Stimulated activated CD4-positive, alpha-beta T cell treated with anti-CD3 and anti-CD28 coated beads, Interleukin-12 subunit alpha, Interleukin-12 subunit beta, amount 100 ng/mL, for 24 hours (primary cell): ENCODE results near the gene WRNIP1.

Source experiments
- DNase-seq, 2 experiments: peaks; one replicate each; pipeline ENCODE4 v3.0.0-alpha.2; 2020; ENCODE audit warnings: low read depth in 2 of 2

The WRNIP1 gene

DNA sequence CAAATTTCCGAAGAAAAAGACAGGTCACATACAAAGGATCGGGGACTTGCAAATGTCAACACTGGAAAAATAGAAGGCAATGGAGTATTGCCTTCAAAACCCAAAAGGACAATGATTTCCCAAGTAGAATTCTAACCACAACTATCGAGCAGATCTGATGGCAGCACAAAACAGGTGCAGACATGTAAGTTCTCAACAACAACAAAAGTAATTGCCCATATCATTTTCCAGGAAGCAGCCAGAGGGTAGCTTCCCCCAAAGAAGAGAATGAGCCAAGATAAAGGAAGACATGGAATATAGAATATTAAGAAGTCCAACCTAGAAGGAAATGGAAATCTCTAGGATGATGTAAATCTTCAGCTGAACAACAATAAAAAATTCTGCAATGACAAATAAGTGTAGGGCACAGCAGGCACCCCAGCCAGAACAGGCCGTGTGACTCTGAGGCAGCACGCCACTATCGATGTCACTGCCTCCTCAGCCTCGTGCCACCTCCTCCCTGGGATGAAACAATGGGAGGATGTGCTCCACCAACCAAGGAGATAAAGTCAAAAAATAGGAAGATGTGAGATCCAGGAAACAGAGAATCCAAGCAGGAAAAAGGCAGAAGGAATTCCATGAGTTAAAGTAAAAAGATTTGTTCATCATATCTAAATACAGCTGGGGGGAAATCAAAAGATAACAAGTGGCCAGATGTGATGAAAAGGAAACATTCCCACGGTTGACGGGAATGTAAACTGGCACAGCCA, 42.3 kb downstream of the WRNIP1 start:
- DNase-seq = no peak

DNA sequence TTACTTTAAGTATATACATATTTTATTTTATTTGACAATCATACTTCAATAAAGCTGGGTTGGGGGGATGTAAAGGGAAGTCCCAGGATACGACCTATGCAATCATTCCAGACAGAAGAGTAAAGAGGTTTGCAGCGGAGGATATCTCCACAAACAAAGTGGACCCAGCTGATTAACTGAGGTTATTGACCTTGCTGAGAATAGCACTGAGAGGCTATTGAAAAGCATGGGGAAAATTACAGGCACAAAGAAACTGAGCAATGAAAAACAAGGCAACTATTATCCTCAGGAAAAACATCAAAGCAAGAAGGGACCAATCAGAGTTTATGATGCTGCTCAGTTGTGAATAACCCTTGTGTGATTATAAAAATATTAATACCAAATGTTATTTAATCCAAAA, 43.8 kb downstream of the WRNIP1 start:
- DNase-seq = no peak

DNA sequence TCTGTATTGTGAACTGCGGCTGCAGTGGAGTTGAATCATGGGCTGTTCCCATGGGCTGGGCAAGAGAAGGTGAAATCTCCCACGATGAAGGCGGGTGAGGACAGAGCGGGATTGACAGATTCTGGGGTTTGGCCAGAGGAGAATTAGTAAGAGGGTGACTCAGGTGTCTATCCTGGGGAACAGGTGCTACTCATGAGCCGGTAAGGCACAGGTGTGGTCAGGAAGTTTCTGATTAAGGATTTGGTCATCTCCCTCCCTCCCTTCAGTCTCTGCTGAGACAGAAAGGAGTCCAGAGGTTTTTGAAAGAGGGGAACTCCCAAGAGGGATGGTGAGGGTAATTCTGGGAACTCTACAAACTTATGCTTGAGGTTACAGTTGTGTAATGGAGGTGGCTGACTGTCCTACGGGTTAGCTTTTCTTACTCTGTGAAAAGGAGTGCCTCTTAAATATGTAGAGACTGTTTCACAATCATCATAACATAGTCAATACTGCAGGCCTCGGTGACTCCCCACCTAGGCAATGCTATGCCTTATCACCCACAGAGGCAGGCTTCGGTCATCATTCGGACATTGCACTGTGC, 45.0 kb downstream of the WRNIP1 start:
- DNase-seq = no peak

DNA sequence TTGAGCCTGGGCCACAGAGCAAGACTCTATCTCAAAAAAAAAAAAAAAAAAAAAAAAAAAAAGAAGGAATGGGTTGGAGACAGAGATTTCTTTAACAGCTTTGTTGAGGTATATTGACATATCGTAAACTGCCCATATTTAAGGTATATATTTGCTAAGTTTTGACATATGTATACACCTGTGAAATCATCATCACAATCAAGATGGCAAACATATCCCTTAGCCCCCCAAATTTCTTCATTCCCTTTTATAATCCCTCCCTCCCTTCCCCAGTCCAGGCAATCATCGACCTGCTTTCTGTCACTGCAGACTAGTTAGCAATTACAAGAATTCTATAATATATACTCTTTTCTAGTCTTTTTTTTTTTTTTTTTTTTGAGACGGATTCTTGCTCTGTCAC, 47.5 kb downstream of the WRNIP1 start:
- no peak for DNase-seq

DNA sequence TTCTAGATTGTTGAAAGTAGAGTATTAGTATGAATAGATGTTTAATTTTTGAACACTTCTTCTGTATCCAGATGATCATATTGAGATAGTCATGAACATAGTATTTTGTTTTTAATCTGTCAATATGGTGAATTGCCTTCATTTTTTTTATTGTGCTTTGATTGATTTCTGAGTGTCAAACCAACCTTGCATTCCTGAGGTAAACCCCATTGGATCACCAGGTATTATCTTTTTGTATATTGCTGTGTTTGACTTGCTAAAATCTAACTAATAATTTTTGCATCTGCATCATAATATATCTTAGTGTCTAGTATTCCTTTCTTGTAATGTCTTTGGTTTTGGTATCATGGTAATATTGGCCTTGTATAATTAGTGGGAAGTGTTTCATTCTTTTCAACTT, 51.0 kb downstream of the WRNIP1 start:
- DNase-seq = no peak

DNA sequence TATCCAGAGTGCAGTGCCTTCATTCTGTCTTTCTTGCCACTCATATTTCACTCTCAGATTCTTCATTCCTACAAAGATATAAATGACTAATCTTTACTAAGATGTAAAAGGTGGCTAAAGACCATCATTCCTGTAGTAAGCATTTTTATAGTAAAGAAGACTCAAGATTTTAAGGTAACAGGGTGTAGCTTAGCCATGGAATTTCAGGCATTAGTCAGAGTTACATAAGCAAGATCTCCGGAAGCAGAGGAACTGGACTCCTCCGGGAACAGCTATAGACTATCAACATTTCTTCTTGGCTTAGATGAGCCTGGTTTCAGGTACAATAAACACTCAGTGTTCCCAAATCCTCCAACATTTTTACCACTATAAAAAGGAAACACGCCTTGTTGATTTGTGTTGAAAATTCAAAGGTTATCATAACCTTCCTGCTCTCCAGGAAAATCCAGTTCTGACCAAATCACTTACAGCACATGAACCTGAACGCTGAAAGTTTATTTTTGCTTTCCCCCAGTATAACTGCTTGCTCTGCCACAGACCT, 52.8 kb downstream of the WRNIP1 start:
- no peak for DNase-seq

DNA sequence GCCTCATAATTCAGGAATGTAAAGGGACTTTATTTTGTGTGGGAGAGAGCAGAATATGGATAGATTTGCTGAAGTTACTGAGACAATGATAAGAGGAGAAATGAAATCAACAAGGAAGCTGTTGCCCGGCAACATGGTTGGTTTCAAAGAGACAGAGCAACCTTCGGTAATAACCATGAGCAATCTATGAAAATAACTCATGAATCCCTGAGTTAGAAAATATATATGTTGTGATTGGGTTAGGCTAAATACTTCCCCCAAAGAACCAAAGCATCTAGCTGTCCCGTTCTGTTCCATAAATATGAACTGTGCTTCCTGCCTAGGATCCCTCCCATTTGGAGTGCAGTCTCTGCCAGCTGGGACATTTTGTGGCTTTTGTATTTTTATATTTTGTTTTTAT, 53.4 kb downstream of the WRNIP1 start:
- no peak for DNase-seq

DNA sequence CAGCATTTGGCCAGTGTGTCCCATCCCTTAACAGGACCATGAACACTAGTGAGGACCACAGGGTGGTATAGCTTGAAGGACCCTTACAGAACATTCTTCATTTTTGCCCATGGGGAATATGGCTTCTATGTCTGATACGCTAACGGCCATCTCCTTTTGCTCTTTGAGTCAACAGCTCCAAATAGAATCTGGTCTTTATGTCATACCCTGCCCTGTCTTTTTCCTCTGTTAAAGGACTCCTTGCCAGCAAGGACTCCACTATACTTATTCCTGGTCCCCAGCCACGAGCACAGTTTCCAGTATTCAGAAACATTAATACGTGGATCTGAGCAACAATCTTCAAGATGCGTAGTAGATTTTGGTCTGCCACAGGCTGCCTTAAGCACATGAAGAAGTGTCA, 53.9 kb downstream of the WRNIP1 start:
- no peak for DNase-seq

DNA sequence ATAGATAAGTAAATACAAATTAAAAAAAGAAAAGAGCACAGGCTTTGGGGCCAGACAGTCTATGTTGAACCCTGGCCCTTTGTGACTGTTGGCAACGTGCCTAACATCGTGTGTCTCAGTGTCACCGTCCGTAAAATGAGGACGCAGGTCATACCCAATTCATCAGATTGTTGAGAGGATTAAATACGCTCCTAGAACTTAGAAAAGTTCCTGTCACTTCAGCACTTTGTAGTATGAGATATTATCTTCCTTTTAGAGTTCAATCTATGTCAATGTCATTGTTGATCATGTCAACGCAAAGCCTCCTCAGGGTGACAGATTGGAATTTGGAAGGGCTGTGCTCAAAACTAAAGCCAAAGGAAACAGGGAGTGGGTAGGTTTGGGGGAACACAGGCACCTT, 54.8 kb downstream of the WRNIP1 start:
- no peak for DNase-seq

DNA sequence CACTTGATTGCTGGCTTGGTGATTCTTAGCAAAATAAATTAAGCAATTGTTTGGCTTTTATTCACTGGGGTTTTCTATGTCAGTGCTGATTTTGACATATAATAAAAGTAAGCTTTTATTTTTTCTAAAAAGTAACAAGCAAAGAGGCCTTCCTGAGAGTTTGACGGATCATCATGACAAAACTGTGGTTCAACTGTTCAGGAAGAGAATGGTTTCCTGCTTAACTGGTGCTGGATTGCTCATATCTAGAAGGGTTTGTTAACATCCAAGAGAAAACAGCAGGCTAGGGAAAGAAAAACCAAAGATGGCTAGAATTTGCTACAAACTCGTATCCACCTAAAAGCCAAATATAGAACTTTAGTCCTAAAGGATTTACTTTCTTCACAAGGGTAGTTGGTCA, 55.2 kb downstream of the WRNIP1 start:
- no peak for DNase-seq

DNA sequence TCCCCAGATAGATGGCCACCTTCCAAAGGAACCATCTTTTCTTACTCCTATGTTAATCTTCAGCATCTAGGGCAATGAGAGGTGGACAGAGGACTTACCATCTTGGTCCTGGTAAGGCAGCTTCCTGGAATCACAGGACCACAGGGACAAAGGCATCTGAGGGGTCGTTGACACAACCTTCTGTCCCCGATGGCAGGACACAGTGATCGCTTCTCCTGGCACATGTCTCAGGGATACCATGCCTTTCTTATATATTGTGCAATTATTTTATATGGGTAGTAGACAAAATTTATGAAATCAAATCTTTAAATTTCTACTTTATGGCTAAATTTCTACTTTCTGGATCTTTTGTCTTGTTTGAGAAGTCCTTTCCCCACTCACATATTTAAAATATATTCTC, 56.4 kb downstream of the WRNIP1 start:
- DNase-seq = no peak

DNA sequence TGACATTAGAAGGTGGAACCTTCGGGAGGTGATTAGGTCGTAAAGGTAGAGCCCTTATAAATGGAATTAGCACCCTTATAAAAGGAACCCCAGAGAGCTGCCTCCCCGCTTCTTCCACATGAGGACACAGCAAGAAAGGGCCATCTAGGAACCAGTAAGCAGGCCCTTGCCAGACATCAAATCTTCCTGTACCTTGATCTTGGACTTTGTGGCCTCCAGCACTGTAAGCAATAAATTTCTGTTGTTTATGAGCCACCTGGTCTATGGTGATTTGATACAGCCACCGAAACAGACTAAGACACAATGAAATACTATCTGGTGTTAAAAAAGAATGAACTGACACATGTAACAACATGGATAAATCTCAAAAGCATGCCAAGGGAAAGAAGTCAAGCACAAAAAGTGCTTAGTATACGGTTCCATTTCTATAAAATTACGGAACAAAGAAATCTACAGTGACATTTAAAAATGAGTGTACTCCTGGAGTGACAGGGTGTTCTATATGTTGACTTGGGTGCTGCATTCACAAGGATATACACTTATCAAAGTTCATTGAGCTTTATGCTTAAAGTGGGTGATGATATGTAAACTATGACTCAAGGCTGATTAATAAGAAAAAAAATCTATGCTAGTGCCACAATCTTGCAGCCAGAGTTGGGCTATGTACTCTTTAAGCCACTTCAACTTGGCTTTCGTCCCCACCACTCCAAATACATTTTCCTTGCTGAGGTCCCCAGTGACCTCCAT, 58.1 kb downstream of the WRNIP1 start:
- DNase-seq = no peak

DNA sequence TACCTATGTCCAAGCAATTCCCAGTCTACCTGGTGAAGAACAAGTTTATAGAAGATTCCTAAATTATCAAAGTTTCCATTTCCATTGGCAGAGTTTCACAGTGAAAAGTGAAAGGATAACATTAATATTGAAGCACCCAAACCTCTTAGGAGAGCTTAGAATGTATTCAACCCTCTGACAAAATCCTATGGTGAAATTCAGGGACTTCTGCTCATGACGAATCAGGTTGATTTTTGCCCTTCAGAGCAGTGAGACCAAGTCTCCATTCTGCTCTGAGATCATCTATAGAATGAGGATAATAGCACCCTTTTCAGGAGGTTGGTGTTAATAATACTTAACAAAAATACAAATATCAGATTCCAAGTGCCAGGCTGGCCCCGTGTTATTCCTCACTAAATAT, 60.9 kb downstream of the WRNIP1 start:
- no peak for DNase-seq

DNA sequence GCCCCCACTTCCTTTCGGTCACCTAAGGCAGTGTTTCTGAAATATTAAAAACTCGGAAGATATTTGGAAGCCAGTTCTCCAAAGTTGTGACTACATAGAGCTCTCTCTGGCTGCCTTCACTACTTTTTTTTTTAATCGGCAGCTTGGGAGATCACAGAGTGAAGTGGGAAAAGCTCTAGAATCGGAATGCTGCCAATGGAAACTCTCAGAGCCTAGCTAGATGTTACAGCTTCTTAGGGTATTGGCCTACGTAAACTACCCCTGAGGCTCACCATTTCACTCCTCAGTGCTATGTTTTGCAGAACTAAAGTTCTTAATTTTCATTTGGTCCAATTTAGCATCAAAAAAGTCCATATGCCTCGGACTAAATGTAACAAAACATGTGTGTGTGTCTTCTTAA, 61.9 kb downstream of the WRNIP1 start:
- no peak for DNase-seq

DNA sequence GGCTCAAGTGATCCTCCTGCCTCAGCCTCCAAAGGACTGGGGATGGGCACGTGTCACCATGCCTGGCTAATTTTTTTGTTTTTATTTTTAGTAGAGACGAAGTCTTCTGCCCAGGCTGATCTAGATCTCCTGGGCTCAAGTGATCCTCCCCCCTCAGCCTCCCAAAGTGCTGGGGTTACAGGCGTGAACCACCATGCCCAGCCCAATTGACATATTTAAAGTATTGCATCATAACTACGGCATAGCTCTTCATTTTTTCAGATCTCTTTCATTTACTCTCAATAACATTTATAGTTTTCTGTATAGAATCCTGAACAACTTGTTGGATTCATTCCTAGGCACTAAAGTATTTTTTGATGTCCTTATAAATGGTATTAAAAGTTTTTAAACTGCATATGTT, 63.4 kb downstream of the WRNIP1 start:
- no peak for DNase-seq

DNA sequence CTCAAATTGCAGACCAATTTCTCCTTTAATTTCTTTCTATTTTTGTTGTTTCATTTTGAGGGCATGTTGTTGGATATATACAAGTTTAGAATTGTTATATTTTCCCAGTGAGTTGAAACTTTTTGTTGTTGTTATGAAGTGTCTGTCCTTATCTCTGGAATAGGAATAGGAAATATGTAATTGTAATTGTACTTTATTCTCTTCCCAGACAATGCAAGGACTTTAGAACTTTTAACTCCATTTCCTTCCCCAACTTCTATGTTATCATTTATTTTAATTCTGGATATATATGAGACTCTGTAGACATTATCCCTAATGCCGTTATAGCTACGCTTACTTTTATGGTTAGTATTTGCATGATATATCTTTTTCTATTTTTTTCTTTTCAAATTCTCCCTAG, 64.1 kb downstream of the WRNIP1 start:
- no peak for DNase-seq

DNA sequence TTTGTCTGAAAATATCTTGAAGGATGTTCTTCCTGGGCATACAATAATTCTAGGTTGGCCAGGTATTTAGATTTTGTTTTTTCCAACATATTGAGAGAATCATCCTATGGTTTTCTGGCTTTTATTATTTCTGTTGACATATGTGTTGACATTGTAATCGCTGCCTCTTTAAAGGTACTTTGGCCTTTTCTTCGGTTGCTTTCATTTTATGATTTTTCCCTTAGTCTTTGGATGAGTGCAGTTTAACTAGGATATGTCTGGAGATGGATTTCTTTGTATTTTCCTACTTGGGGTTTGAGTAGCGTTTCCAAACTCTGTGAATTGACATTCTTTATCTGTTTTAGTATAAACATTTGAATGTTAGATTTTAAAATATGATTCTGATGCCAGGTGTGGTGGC, 65.0 kb downstream of the WRNIP1 start:
- no peak for DNase-seq

DNA sequence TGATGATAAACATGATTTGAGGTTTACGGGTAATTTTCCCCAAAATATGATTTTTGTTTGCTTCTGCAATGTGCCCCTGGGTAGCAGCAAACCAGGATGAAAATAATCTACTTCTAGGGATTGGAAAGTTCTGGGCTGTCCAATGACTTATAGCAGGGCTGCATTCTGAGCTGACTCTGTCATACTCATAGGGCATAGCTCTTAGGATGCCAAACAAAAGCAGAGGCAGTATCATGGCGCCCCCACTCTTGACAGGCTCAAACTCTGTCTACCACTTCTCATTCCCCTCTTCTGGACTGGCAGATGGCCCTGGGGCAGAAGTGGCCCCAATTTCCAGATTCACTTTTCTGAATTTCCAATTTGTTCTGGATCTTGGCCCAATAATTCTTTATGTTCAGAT, 66.2 kb downstream of the WRNIP1 start:
- no peak for DNase-seq

DNA sequence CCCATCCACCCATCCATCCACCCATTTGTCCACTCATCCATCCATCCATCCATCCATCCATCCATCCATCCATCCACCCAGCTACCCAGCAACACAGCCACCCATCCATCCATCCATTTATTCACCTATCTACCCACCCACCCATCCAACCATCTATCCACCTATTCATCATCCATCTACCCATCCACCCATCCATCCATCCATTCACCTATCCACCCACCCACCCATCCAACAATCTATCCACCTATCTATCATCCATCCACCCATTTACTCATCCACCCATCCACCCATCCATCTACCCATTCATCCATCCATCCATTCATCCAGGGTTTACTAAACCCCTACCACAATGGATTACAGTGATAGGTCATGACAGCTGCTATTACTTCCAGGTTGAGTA, 69.1 kb downstream of the WRNIP1 start:
- DNase-seq = no peak
